GM12874 (cell line): ENCODE measurements around the gene STX11.

Source experiments
- TF ChIP-seq, protein P1 (sequence below): IDR thresholded peaks from 2 replicates; pipeline ENCODE4 v1.5.1; 2011; ENCODE audit warnings: low read depth, mild to moderate bottlenecking, control low read depth, low read length, moderate library complexity; ENCODE audit not compliant: insufficient read depth

The STX11 gene

DNA sequence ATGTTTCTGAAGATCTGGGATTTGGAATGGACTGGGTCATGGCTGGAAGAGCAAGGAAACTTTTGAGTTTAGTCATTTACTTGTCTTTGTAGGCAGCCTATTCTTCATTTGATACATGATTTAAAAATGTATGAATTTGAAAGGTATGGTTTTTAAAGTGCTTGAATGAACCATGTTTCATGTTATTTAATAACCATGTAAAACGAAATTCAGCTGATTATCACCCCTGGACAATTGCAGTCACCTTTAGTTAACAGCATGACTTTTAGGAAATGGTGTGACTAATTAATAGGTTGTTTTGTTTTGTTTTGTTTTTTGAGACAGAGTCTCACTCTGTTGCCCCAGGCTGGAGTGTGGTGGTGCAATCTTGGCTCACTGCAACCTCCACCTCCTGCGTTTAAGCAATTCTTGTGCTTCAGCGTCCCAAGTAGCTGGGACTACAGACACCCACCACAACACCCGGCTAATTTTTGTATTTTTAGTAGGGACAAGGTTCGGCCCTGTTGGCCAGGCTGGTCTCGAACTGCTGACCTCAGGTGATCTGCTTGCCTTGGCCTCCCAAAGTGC lies 2.1 kb downstream of the STX11 start:
- TF ChIP-seq, protein P1, sequence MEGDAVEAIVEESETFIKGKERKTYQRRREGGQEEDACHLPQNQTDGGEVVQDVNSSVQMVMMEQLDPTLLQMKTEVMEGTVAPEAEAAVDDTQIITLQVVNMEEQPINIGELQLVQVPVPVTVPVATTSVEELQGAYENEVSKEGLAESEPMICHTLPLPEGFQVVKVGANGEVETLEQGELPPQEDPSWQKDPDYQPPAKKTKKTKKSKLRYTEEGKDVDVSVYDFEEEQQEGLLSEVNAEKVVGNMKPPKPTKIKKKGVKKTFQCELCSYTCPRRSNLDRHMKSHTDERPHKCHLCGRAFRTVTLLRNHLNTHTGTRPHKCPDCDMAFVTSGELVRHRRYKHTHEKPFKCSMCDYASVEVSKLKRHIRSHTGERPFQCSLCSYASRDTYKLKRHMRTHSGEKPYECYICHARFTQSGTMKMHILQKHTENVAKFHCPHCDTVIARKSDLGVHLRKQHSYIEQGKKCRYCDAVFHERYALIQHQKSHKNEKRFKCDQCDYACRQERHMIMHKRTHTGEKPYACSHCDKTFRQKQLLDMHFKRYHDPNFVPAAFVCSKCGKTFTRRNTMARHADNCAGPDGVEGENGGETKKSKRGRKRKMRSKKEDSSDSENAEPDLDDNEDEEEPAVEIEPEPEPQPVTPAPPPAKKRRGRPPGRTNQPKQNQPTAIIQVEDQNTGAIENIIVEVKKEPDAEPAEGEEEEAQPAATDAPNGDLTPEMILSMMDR, result no peak

DNA sequence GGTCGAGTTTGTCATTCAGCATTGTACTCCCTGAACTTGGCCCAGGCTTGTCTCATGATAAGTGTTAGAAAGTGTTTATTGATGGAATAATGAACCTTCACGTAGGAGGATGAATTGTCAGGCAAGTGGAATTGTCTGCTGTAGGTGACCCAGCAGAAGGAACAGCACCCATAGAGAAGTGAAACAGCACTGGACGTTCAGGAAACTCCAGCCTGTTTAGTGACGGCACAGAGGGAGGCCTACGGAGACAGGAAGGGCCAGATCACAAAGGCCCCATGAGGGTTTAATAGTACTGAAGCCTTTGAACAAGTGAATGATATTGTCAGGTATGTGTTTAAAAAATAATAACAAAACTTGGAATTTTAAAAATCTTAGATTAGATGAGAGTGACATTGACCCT lies 2.9 kb downstream of the STX11 start:
- TF ChIP-seq, protein P1, result no peak

DNA sequence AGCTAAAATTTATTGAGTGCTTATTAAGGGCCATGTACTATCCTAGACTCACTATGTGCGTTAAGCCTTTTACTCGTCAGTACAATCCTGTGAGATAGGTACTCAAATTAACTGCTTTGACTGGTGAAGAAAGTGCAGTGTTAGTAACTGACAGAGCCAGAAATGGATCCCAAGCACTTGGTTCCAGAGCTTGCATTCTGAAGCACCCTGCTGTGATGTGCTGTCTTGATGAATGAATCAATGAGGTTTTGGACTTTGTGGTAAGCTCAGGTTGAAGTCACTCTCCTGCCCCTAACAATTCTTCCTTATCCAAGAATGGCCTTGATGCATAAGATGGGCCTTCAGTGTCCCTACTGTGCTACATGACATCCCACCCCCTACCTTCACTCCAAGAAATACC lies 3.7 kb downstream of the STX11 start:
- TF ChIP-seq, protein P1, result no peak

DNA sequence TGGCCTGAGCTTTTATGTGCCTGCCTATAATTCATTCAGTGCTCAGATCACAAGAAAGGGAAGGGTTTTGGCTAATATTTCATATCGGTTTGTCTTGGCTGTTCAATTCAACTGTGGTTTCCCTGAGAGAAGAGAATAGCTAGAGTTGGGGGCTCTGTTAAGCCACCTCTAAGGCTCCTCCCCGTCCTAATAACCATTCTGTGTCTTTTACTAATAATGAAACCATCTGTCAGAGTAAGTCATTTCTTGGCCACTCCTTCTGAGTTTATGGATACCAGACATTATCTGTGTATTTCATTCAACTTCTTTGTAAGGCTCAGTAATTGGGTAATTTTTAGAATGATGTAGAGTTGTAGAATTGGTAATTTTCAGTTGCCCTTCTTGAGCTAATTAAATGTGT lies 5.2 kb downstream of the STX11 start:
- TF ChIP-seq, protein P1, result no peak

DNA sequence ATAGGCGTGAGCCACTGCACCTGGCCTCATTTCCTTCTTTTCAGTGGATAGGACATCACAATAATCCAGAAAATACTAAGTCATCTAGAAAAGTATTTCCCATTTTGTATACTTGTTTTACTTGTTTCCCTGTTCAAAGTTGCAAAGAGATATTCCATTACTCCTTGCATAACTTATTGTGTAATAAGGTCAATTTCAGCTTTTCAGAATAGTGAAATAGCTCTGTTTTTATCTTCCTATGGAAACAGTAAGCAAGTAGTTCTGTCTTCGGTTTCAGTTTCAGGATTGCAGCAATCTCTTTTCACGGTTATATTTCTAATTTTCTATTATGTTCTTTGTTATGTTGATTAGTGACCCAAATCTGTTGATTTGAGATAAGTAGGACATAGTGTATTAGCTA lies 6.0 kb downstream of the STX11 start:
- TF ChIP-seq, protein P1, result no peak

DNA sequence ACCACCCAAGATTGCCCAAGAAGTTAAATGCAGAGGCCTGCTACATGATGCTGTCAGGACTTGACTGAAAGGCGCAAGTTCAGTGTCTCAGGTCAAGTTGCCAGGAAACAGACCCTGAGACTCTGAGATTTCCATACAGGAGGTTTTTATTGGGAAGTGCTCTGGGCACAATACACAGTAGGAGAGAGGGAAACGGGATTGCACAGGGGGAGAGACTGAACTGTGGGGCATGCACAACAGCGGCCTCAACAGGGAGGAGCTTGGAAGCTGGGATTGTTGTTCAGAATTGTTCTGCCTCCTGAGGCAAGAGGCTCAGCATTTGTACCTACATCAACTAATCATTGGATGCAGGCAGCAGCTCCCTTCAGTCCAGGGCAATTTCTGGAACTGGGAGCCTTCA lies 6.7 kb downstream of the STX11 start:
- TF ChIP-seq, protein P1, result no peak

DNA sequence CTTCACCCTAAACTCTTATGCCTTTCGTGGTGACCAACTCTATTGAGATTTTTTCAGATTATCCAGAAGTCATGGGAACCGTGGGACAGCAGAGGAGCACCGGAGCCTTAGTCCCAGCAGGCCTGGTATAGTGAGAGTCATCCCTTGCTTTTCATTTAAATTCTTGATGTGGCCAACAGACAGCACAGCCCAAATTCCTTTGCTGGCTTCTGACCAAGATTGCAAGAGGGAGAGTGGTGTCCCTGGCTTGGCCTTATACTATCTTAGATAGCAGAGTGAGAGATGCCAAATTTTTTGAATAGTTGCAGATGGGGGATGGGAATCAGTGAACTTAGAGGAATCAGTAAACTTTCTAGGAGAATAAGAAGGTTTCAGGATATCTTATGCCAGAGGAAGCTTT lies 7.8 kb downstream of the STX11 start:
- TF ChIP-seq, protein P1, result no peak

DNA sequence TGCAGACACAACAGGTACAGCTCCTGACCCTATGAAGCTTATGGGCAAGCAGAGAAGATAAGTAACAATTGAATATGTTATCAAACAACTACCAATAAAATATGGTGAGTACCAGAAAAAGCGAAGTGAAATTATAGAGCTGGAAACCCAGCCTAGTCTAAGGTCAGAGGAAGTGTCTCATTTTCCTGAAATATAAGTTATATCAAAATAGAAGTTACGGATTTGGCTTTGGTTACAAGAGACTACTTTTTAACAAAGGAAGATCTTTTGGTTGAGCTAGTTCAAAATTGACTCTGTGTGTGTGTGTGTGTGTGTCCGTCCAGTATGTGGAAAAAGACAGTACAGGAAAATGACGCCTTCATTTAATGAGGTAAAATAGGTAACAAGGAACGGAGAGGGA lies 8.9 kb downstream of the STX11 start:
- TF ChIP-seq, protein P1, result no peak
